HG03432 (cell line): Measurements from ENCODE around the gene CYP8B1.
"Not testable (repeated sequence)": the region's sequence is repeated elsewhere in the genome, so short reads cannot be mapped to it uniquely, and the experiment has no call there.

ENCODE experiments used
- ATAC-seq: cut with Tn5 transposase; IDR thresholded peaks from one replicate; pipeline ENCODE4 v1.9.1; 2021; ENCODE audit warnings: mild to moderate bottlenecking, moderate library complexity; ENCODE audit not compliant: unreplicated experiment

CYP8B1 gene

GRCh38 chr3:42886294-42886822 lies 10.7 kb upstream of the CYP8B1 start:
- ATAC-seq, result no peak

- ATAC-seq, result no peak
Measured at GRCh38 chr3:42884324-42884723, 8.6 kb upstream of the CYP8B1 start.

- not testable (repeated sequence) for ATAC-seq
Measured at GRCh38 chr3:42883251-42883930, 7.7 kb upstream of the CYP8B1 start.

- peak; percentile 98 for ATAC-seq
Measured at GRCh38 chr3:42880601-42881451, 5.1 kb upstream of the CYP8B1 start.

- no peak for ATAC-seq
Measured at GRCh38 chr3:42880183-42880582, 4.5 kb upstream of the CYP8B1 start.

- ATAC-seq, result no peak
Measured at GRCh38 chr3:42877881-42878280, 2.2 kb upstream of the CYP8B1 start.

DNA sequence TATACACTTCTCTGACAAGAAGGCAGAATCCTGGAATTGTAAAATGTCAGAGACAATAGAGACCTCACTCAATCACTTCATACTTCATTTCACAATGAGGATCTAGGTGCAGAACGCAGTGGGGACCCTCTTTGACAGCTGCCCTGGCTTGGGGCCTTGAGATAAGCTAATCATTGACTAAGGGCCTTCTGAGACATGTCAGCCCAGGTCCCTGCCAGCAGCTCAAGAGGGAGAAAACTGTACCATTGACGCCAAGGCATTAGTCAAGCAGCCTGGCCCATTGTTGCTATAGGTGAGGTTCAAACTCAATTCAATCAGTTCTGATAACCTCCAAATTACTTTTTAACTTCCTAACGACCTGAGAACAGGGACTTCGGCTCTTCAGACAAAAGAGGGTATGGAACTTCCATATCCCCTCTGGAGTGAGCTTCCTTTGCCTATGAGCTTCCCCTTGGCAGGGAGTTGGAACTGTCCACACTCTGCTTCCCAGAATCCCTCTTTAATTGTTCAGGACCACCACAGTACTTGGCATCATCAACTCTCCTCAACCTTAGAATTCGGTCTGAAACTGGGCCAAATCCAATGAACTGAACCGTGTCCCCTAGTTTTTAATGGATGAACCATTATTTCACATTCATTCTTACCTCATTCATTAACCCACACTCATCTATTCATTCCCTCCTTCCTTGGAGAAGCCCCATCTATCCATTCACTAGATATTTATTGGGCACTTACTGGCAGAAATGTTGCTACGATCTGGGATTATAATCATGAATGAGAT lies 1.5 kb upstream of the CYP8B1 start:
- ATAC-seq, result no peak

DNA sequence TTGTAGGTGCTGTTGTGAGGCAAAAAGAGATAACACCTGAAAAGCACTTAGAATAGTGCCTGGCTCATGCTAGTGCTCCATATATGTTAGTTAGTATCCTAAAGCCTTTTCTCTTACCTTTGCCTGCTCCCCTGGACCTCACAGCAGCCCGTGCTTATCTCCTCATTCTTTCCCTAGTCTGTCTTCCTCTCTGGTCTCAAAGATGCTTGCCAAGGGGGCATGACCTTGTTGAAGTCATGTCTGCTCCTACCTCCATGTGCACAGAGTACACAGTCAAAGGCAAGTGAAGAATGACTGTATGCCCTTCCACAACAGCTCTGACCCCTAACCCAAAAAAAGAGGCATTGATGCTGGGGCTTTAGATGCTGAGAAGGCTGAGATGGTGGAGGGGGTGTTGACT lies 722 bp upstream of the CYP8B1 start:
- no peak for ATAC-seq

DNA sequence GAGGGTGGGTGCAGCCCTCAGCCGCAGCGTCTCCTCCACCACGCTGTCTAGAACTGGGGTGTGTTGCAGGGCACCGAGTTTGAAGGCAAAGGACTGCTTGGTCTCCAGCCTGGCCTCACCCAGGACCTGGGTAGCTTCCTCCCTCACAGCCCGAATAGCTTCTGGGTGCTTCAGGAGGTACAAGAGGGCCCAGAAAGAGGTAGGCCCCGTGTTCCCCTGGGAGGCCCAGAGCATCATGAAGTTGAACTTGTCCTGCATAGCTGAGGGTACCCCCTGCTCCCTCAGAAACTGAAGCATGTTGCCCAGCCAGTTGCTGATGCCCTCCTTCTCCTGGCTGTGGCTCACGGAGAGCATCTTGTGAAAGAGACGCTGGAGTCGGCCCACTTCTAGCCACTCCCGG lies 930 bp downstream of the CYP8B1 start:
- ATAC-seq, result no peak

GRCh38 chr3:42873221-42873982 lies 2.3 kb downstream of the CYP8B1 start:
- no peak for ATAC-seq

DNA sequence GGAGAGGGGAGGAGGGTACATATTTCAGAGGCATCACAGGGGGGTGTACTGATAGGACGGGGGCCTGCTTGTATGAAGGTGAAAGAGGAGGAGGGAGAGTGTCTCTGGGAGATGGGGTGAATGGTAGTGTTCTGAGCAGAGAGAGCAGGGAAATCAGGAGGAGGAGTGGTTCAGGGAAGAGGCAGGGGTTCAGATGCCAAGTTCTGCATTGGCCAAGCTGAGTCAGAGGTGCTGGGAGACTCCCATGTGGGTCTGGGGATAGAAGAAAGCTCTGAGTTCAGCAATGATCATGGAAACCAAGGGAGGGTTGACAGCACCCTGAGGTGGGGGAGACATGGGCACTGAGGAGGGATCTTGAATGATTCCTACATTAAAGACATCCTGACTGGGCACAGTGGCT lies 3.0 kb downstream of the CYP8B1 start:
- ATAC-seq, result no peak

- ATAC-seq, result no peak
Measured at GRCh38 chr3:42871592-42872196, 4.0 kb downstream of the CYP8B1 start.

GRCh38 chr3:42868841-42869240 lies 6.8 kb downstream of the CYP8B1 start:
- no peak for ATAC-seq

DNA sequence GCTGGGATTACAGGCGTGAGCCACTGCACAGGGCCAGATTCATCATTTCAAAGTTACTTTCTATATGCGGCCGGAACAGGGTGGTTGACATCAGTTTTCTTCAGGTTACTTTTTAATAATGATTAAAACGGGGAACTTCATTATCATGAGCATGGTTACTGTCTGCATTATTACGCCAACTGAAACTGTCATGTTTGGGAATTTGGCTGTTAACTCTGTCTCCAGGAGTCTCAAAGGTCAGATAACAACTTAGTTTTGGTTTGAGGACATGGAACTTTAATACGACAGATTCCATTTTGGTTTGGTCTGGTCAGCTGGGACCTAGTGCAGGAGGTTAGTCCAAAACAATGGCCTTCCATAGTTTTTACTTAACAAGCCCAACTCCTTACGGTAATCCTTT lies 8.5 kb downstream of the CYP8B1 start:
- no peak for ATAC-seq

DNA sequence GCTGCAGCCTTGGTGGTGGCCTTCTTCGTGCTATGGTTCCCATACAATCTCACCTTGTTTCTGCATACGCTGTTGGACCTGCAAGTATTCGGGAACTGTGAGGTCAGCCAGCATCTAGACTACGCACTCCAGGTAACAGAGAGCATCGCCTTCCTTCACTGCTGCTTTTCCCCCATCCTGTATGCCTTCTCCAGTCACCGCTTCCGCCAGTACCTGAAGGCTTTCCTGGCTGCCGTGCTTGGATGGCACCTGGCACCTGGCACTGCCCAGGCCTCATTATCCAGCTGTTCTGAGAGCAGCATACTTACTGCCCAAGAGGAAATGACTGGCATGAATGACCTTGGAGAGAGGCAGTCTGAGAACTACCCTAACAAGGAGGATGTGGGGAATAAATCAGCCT lies 10.4 kb downstream of the CYP8B1 start:
- ATAC-seq, result no peak

DNA sequence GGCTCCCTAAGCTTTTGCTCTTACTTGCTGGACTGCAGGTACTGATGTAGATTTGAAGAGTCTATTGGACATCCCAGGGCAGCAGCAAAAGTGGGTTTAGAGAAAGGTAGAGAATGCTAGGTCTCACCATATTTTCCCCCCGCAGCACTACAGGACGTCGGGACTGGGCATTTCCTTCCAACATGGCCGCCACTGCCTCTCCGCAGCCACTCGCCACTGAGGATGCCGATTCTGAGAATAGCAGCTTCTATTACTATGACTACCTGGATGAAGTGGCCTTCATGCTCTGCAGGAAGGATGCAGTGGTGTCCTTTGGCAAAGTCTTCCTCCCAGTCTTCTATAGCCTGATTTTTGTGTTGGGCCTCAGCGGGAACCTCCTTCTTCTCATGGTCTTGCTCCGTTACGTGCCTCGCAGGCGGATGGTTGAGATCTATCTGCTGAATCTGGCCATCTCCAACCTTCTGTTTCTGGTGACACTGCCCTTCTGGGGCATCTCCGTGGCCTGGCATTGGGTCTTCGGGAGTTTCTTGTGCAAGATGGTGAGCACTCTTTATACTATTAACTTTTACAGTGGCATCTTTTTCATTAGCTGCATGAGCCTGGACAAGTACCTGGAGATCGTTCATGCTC lies 11.2 kb downstream of the CYP8B1 start:
- ATAC-seq, result no peak

DNA sequence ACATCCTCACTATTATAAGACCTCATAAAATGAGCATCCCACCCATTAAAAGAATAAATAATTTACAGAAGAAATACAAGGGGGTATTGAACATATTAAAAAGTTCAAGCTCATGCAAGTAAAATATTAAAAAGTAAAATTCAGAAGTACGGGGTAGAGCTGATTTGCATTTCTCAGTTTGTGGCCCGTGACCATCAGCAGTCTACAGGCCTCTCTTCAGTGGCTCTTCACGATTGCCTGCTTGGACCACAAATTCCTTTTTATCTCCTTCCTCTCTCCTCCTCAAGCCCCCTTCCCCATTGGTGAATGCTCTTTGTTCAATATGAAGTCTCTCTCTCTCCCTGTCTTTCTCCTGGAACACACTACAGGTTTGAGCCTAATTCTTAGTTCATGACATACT lies 19.1 kb downstream of the CYP8B1 start:
- no peak for ATAC-seq

DNA sequence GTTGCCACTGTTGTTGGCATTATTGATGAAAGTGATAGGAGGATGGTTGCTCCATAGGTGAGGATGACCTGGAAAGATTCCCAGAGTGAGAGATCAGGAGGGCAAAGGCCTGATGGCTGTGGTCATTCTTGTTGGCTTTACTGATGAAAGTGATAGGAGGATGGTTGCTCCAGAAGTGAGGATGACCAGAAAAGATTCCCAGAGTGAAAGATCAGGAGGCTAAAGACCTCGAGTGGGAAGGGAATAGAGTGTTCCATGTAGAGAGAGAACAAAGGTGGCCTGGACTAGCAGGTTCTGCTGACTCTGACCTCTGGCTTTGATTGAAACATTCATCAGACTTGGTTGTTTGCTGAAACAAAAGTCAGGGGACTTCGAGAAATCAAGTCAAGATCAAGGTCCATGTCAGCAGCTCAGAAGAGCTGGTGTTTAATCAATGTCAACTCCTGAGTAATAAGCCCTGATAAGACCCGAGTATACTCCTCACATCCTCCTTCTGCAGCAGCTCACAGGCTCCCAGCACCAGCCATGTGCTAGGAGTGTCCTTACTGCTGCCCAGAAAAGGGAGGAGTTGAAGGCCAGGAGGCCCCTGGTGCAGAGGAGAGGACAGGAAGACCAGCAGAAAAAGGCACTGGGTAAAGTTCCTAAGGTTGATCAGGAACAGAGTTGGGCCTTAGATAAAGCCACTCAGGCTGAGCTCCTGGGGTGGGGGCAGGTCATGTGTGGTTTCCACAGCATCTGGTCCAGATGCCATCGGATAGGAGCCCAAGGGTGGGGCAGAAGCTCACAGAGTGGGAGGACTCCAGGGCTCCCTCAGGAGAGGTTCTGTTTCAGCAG lies 19.9 kb downstream of the CYP8B1 start:
- ATAC-seq, result no peak

DNA sequence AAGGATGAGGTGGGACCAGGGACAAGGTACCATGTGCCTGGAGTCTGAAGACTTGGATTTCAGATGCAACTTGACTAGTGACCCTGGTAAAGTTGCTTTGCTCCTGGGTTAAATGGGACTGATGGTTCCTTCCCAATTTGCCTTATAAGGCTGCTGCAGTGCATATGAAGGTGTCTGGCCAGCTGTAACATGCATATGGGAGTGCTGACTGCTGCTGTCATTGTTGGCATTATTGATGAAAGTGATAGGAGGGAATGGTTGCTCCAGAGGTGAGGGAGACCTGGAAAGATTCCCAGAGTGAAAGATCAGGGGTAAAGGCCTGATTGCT lies 20.5 kb downstream of the CYP8B1 start:
- ATAC-seq, result no peak
